ENCODE measurements around the gene MYH7B.

GRCh38 chr20:34915749-34916455 lies 39.8 kb upstream of the MYH7B start:
- TF ChIP-seq CTCF (IDR thresholded peaks at IDR 0.05) (no peak), POLR2A (IDR thresholded peaks at IDR 0.05) (no peak)
